GM23338 (cell line): ENCODE results near the gene HDAC5.

ENCODE experiments used
- CREB1 ChIP-seq: fragments of 250-450 bp; sonication (Bioruptor Pico); IDR thresholded peaks from 2 replicates; pipeline ENCODE4 v1.5.0; 2020; ENCODE audit warnings: low read depth, mild to moderate bottlenecking, moderate library complexity
- EZH2 ChIP-seq: fragments of 200-600 bp; sonication (generic); IDR thresholded peaks from one replicate; pipeline ENCODE4 v1.8.0; 2017; ENCODE audit warnings: antibody characterized with exemption, mild to moderate bottlenecking, low read depth; ENCODE audit not compliant: unreplicated experiment
- EZH2phosphoT487 ChIP-seq: fragments of 200-600 bp; sonication (generic); IDR thresholded peaks from one replicate; pipeline ENCODE4 v1.8.1; 2018; ENCODE audit warnings: antibody characterized with exemption; ENCODE audit not compliant: unreplicated experiment
- JUNB ChIP-seq: IDR thresholded peaks from one replicate; pipeline ENCODE4 v1.6.1; 2016; ENCODE audit warnings: antibody characterized with exemption; ENCODE audit not compliant: unreplicated experiment
- POLR2AphosphoS5 ChIP-seq: IDR thresholded peaks from 2 replicates; pipeline ENCODE4 v1.6.1; 2016; ENCODE audit warnings: antibody characterized with exemption, low read depth
- STAT1 ChIP-seq: IDR thresholded peaks from one replicate; pipeline ENCODE4 v1.6.1; 2016; ENCODE audit warnings: antibody characterized with exemption; ENCODE audit not compliant: unreplicated experiment
- ZNF114 ChIP-seq: fragments of 250-450 bp; sonication (Bioruptor Pico); IDR thresholded peaks from 2 replicates; pipeline ENCODE4 v1.5.0; 2020; ENCODE audit warnings: mild to moderate bottlenecking, moderate library complexity
- ZNF331 ChIP-seq: fragments of 250-450 bp; sonication (Bioruptor Pico); IDR thresholded peaks from 2 replicates; pipeline ENCODE4 v1.5.0; 2020; ENCODE audit warnings: low read depth, mild to moderate bottlenecking, moderate library complexity
- ZNF462 ChIP-seq: fragments of 250-450 bp; sonication (Bioruptor Pico); IDR thresholded peaks from 2 replicates; pipeline ENCODE4 v1.5.0; 2020; ENCODE audit warnings: mild to moderate bottlenecking, moderate library complexity
- TF ChIP-seq, protein P1 (sequence below), 2 experiments: fragments of 200-600 bp in 1 of 2; sonication (generic) in 1 of 2; conservative IDR thresholded peaks; 2 replicates each; pipeline versions ENCODE4 v1.5.1 to v1.6.1; 2016 to 2017; ENCODE audit warnings: antibody characterized with exemption in 2 of 2, low read depth in 2 of 2, mild to moderate bottlenecking in 2 of 2, moderate library complexity in 1 of 2
- TF ChIP-seq, protein P2 (sequence below): IDR thresholded peaks from one replicate; pipeline ENCODE4 v1.6.1; 2018; ENCODE audit warnings: antibody characterized with exemption; ENCODE audit not compliant: unreplicated experiment

DNA sequence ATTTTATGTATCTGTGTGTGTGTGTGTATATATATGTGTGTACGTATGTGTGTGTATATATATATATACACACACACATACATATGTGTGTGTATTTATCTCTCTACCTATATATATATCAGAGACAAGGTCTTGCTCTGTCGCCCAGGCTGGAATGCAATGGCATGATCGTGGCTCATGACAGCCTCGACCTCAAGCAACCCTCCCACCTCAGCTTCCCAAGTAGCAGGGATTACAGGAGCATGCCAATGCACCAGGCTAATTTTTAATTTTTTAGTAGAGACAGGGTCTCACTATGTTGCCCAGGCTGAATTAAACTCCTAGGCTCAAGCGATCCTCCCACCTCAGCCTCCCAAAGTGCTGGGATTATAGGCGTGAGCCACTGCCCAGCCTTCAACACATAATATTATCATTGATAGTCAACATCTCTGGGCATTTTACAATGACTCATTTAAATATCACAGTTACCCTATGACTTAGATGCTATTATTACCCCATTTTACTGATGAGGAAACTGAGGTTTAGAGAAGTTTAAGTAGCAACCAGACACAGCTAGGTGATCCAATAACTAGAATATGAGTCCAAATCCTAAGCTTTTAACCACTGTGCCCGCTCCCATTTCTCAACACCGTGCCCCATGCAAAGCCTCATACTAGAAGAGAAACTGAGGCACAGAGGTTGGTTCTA lies 28.6 kb downstream of the HDAC5 start:
- TF ChIP-seq, protein P1, sequence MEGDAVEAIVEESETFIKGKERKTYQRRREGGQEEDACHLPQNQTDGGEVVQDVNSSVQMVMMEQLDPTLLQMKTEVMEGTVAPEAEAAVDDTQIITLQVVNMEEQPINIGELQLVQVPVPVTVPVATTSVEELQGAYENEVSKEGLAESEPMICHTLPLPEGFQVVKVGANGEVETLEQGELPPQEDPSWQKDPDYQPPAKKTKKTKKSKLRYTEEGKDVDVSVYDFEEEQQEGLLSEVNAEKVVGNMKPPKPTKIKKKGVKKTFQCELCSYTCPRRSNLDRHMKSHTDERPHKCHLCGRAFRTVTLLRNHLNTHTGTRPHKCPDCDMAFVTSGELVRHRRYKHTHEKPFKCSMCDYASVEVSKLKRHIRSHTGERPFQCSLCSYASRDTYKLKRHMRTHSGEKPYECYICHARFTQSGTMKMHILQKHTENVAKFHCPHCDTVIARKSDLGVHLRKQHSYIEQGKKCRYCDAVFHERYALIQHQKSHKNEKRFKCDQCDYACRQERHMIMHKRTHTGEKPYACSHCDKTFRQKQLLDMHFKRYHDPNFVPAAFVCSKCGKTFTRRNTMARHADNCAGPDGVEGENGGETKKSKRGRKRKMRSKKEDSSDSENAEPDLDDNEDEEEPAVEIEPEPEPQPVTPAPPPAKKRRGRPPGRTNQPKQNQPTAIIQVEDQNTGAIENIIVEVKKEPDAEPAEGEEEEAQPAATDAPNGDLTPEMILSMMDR (conservative IDR thresholded peaks at IDR 0.05; ENCODE audit: low read depth in 2 of 2): no peak
- TF ChIP-seq POLR2AphosphoS5: no peak
- TF ChIP-seq, protein P2, sequence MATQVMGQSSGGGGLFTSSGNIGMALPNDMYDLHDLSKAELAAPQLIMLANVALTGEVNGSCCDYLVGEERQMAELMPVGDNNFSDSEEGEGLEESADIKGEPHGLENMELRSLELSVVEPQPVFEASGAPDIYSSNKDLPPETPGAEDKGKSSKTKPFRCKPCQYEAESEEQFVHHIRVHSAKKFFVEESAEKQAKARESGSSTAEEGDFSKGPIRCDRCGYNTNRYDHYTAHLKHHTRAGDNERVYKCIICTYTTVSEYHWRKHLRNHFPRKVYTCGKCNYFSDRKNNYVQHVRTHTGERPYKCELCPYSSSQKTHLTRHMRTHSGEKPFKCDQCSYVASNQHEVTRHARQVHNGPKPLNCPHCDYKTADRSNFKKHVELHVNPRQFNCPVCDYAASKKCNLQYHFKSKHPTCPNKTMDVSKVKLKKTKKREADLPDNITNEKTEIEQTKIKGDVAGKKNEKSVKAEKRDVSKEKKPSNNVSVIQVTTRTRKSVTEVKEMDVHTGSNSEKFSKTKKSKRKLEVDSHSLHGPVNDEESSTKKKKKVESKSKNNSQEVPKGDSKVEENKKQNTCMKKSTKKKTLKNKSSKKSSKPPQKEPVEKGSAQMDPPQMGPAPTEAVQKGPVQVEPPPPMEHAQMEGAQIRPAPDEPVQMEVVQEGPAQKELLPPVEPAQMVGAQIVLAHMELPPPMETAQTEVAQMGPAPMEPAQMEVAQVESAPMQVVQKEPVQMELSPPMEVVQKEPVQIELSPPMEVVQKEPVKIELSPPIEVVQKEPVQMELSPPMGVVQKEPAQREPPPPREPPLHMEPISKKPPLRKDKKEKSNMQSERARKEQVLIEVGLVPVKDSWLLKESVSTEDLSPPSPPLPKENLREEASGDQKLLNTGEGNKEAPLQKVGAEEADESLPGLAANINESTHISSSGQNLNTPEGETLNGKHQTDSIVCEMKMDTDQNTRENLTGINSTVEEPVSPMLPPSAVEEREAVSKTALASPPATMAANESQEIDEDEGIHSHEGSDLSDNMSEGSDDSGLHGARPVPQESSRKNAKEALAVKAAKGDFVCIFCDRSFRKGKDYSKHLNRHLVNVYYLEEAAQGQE: no peak
- TF ChIP-seq JUNB: no peak
- no peak for TF ChIP-seq EZH2
- no peak for TF ChIP-seq CREB1 (CRISPR knock-in tag)
- no peak for TF ChIP-seq EZH2phosphoT487
- TF ChIP-seq STAT1: no peak
- no peak for TF ChIP-seq ZNF331 (CRISPR knock-in tag)
- TF ChIP-seq ZNF114 (CRISPR knock-in tag): no peak
- TF ChIP-seq ZNF462 (CRISPR knock-in tag): no peak
